Neural cell (in vitro differentiated cells): ENCODE results near the gene ARHGEF39. TPM values are rescaled to one million over a fixed set of nuclear protein-coding genes. Genes with fewer than 3 reads are reported as not detected.

Experiments
- H2AFZ ChIP-seq: fragments of 200-600, 300-800 bp; sonication (generic), shearing (Covaris generic); 2 replicates; pipeline ENCODE4 v1.6.0; 2014; ENCODE audit warnings: low read depth, mild to moderate bottlenecking, antibody characterized with exemption, low read length, moderate library complexity
- H3F3A ChIP-seq: fragments of 200-600 bp; shearing (Covaris generic); 2 replicates; pipeline ENCODE4 v1.6.1; 2016; ENCODE audit warnings: mild to moderate bottlenecking, moderate library complexity, mixed read lengths, antibody characterized with exemption, low read length; ENCODE audit not compliant: insufficient read depth, poor library complexity, severe bottlenecking
- H3K27ac ChIP-seq: fragments of 200-600, 300-800 bp; sonication (generic), shearing (Covaris generic); 2 replicates; pipeline ENCODE4 v1.5.1; 2014; ENCODE audit warnings: mild to moderate bottlenecking, low read length, moderate library complexity
- H3K27me3 ChIP-seq: fragments of 300-800, 200-600 bp; sonication (generic), shearing (Covaris generic); 2 replicates; pipeline ENCODE4 v1.6.0; 2014; ENCODE audit warnings: mild to moderate bottlenecking, low read depth, low read length, moderate library complexity; ENCODE audit not compliant: insufficient read depth
- H3K36me3 ChIP-seq: fragments of 300-800, 200-600 bp; sonication (generic), shearing (Covaris generic); 2 replicates; pipeline ENCODE4 v1.5.1; 2014; ENCODE audit warnings: mild to moderate bottlenecking, antibody characterized with exemption, low read length, moderate library complexity; ENCODE audit not compliant: insufficient read depth
- H3K4me2 ChIP-seq: fragments of 300-800, 200-600 bp; sonication (generic), shearing (Covaris generic); 2 replicates; pipeline ENCODE4 v1.6.0; 2014; ENCODE audit warnings: mild to moderate bottlenecking, low read length
- H3K4me3 ChIP-seq: fragments of 300-800, 200-600 bp; sonication (generic), shearing (Covaris generic); 2 replicates; pipeline ENCODE4 v1.5.1; 2014; ENCODE audit warnings: mild to moderate bottlenecking, low read length, moderate library complexity
- H3K79me2 ChIP-seq: fragments of 200-600 bp; shearing (Covaris generic); replicated peaks from 2 replicates; pipeline ENCODE4 v1.6.0; 2014; ENCODE audit warnings: mild to moderate bottlenecking, low read length, moderate library complexity; ENCODE audit not compliant: insufficient read depth
- H3K9ac ChIP-seq: fragments of 300-800, 200-600 bp; sonication (generic), shearing (Covaris generic); 2 replicates; pipeline ENCODE4 v1.6.1; 2016; ENCODE audit warnings: mild to moderate bottlenecking, low read length, mixed read lengths
- H3K9me2 ChIP-seq: fragments of 200-600 bp; shearing (Covaris generic); 2 replicates; pipeline ENCODE4 v1.6.1; 2016; ENCODE audit warnings: mild to moderate bottlenecking, low read length, mixed read lengths; ENCODE audit not compliant: insufficient read depth
- H3K9me3 ChIP-seq: fragments of 200-600, 300-800 bp; sonication (generic), shearing (Covaris generic); 2 replicates; pipeline ENCODE4 v1.6.1; 2016; ENCODE audit warnings: mild to moderate bottlenecking, mixed run types, low read length, moderate library complexity, mixed read lengths
- H4K20me1 ChIP-seq: fragments of 200-600 bp; shearing (Covaris generic); 2 replicates; pipeline ENCODE4 v1.6.1; 2016; ENCODE audit warnings: mild to moderate bottlenecking, mixed run types; ENCODE audit not compliant: insufficient read depth
- CTCF ChIP-seq: fragments of 450-650 bp; IDR thresholded peaks from 2 replicates; pipeline ENCODE4 v1.5.1; 2014; ENCODE audit warnings: antibody characterized with exemption, mild to moderate bottlenecking, moderate library complexity; ENCODE audit not compliant: poor library complexity, severe bottlenecking
- EP300 ChIP-seq: fragments of 450-650 bp; conservative IDR thresholded peaks from 2 replicates; pipeline ENCODE4 v1.6.1; 2014; ENCODE audit warnings: antibody characterized with exemption, mild to moderate bottlenecking, moderate library complexity; ENCODE audit not compliant: poor library complexity, severe bottlenecking
- EZH2 ChIP-seq: fragments of 200-600, 300-800 bp; shearing (Covaris generic), sonication (generic); IDR thresholded peaks from 2 replicates; pipeline ENCODE4 v1.6.1; 2014; ENCODE audit warnings: antibody characterized with exemption, low read length, borderline replicate concordance, mild to moderate bottlenecking; ENCODE audit not compliant: insufficient read depth, poor library complexity, severe bottlenecking
- MXI1 ChIP-seq: fragments of 450-650 bp; conservative IDR thresholded peaks from 2 replicates; pipeline ENCODE4 v1.6.1; 2014; ENCODE audit warnings: antibody characterized with exemption, mild to moderate bottlenecking; ENCODE audit not compliant: poor library complexity, severe bottlenecking
- POLR2AphosphoS5 ChIP-seq: IDR thresholded peaks from 2 replicates; pipeline ENCODE4 v1.6.1; 2012
- RAD21 ChIP-seq: fragments of 450-650 bp; conservative IDR thresholded peaks from 2 replicates; pipeline ENCODE4 v1.6.1; 2014; ENCODE audit warnings: antibody characterized with exemption, mild to moderate bottlenecking, moderate library complexity
- REST ChIP-seq: IDR thresholded peaks from 2 replicates; pipeline ENCODE4 v1.6.1; 2012; ENCODE audit warnings: borderline replicate concordance
- SMC3 ChIP-seq: fragments of 450-650 bp; conservative IDR thresholded peaks from 2 replicates; pipeline ENCODE4 v1.6.1; 2014; ENCODE audit warnings: antibody characterized with exemption, mild to moderate bottlenecking, moderate library complexity; ENCODE audit not compliant: poor library complexity
- TAF1 ChIP-seq: IDR thresholded peaks from 2 replicates; pipeline ENCODE4 v1.6.1; 2012; ENCODE audit warnings: low read depth
- polyA plus RNA-seq: library from polyadenylated mRNA; depleted of rRNA; stranded (reverse); fragments of >200 nt; gene quantifications from 2 replicates; pipeline ENCODE4 v1.2.3, GENCODE V29; 2014

The ARHGEF39 gene
- polyA plus RNA-seq, 1 donor from 2014 or later, result 0.51 TPM

- Histone ChIP-seq H3K79me2 (no peaks in the 10 kb centered on the region), H3K27ac (no peak overlapping the region), H3K4me2 (no peak overlapping the region), H4K20me1 (no peaks in the 10 kb centered on the region), H3K9me2 (no peaks in the 10 kb centered on the region), H3K27me3 (no peaks in the 10 kb centered on the region), H2AFZ (no peak overlapping the region), H3F3A (no peaks in the 10 kb centered on the region), H3K4me3 (no peak overlapping the region), H3K9me3 (no peaks in the 10 kb centered on the region), H3K36me3 (peaks cover 12% of the 10 kb centered on the region), H3K9ac (no peak overlapping the region)
- TF ChIP-seq REST (no peak), EZH2 (no peak), MXI1 (no peak), POLR2AphosphoS5 (no peak), RAD21 (no peak), EP300 (no peak), SMC3 (no peak), CTCF (no peak), TAF1 (no peak)
Observed at GRCh38 chr9:35711501-35712428, 46.8 kb upstream of the ARHGEF39 start.

GRCh38 chr9:35710818-35711500 is 46.0 kb upstream of the ARHGEF39 start:
- Histone ChIP-seq H3K9ac (no peak overlapping the region), H3K36me3 (peaks cover 12% of the 10 kb centered on the region), H3K79me2 (no peaks in the 10 kb centered on the region)

More at GRCh38 chr9:35710818-35711500, 46.0 kb upstream of the ARHGEF39 start:
- Histone ChIP-seq H3K9me3 (no peaks in the 10 kb centered on the region), H4K20me1 (no peaks in the 10 kb centered on the region), H3K4me2 (no peak overlapping the region), H3F3A (no peaks in the 10 kb centered on the region), H3K27me3 (no peaks in the 10 kb centered on the region), H3K4me3 (no peak overlapping the region), H2AFZ (no peak overlapping the region), H3K27ac (no peak overlapping the region), H3K9me2 (no peaks in the 10 kb centered on the region)
- TF ChIP-seq EP300, result no peak
